Stimulated activated CD4-positive, alpha-beta T cell treated with anti-CD3 and anti-CD28 coated beads, Interleukin-1b, Interleukin-23, amount 100 ng/mL, for 24 hours (primary cell): Measurements from ENCODE around the gene RIPPLY2.
"Not testable (repeated sequence)": the region's sequence is repeated elsewhere in the genome, so short reads cannot be mapped to it uniquely, and the experiment has no call there.

Experiments
- DNase-seq, 4 experiments: peaks; one replicate each; pipeline ENCODE4 v3.0.0-alpha.2; 2020; ENCODE audit warnings: low read depth in 4 of 4, low spot score in 1 of 4

RIPPLY2 gene, protein sequence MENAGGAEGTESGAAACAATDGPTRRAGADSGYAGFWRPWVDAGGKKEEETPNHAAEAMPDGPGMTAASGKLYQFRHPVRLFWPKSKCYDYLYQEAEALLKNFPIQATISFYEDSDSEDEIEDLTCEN

GRCh38 chr6:83853178-83854000, at the start of gene RIPPLY2:
Gene RIPPLY2, plus strand, starts transcription at chr6:83853360. Its CDS starts 57 bp downstream, at chr6:83853417.
- DNase-seq, result no peak

GRCh38 chr6:83803492-83803891, 49.7 kb upstream of the RIPPLY2 start:
- DNase-seq, result not testable (repeated sequence)

GRCh38 chr6:83804886-83805285, 48.3 kb upstream of the RIPPLY2 start:
- no peak for DNase-seq

DNA sequence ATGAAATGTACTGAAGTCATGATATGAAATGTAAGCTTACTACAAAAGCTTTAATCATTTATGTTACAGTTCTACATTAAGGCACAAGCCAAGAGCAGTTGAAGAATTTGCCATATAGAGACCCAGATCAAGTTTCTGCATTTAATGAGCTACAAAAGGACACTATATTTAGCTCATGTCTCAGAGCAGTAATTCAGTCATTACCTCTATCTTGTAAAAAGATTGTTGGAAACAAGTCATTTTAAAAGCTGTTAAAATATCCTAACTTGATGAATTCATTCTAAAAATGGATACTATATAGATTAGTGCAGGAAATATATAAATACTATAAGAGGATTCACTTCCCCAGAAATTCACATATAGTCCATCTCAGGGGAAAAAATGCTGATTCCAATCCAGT, 45.2 kb upstream of the RIPPLY2 start:
- no peak for DNase-seq

DNA sequence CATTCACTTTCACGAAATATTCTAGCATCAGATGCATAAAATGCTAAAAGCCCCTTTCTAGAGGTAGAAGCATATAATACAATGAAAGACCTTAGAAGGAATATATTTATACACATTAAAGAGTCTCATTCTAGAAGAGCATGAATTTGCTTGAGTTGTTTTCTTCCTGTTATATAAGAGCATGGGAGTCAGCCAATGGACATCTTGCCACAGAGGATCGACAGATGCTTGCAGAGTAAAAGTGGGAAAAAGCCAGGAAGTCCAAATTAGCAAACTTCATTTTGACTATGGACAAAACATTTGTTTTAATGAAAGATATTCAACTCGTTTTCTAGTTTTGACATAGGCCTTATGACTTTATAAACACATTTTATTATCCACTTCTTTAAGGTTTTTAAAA, 44.2 kb upstream of the RIPPLY2 start:
- DNase-seq, result no peak

- DNase-seq, result no peak
Measured at GRCh38 chr6:83812595-83812994, 40.6 kb upstream of the RIPPLY2 start.

GRCh38 chr6:83815631-83816272, 37.4 kb upstream of the RIPPLY2 start:
- DNase-seq, result no peak

GRCh38 chr6:83822629-83823169, 30.5 kb upstream of the RIPPLY2 start:
- no peak for DNase-seq

- DNase-seq, result no peak
Measured at GRCh38 chr6:83824388-83824801, 28.8 kb upstream of the RIPPLY2 start.

- no peak for DNase-seq
Measured at GRCh38 chr6:83824831-83825230, 28.3 kb upstream of the RIPPLY2 start.

DNA sequence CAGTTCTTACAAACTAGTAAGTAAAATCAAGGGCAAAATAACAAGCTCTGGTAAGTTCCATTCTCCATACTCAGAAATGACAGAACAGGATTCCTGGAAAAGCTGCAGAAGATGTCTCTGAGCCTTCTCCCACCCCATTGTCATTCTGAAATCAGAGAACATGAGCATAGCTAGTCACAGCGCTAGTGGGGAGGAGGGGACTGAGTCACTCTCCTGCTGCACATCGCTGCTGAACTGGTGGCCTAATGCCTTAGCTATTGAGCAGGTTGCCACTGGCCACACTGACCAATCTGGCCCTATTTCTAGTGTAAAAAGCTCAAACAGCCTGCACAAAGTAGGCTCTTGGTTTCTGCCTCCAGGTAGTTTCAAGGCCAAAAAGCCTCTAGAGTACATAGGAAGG, 26.1 kb upstream of the RIPPLY2 start:
- DNase-seq, result no peak

DNA sequence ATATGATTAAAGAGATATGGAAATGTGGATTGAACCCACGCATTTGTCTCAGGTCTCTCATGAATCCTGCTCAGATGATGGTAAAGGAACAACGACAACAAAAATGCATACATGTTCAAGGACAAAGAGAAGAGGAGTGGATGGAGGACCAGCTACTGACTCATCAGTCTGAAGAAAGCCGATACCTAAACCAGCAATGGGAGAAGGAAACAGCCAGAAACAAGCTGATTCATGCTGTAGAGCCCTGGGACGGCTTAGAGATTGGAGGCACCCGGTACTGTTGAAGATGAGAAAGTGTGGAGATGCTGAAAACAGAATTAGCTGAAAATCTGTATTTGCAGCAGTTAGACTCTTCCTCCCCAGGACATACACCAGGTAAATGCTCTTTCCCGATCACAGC, 14.4 kb upstream of the RIPPLY2 start:
- DNase-seq, result no peak

- DNase-seq, result no peak
Measured at GRCh38 chr6:83844170-83844569, 9.0 kb upstream of the RIPPLY2 start.

DNA sequence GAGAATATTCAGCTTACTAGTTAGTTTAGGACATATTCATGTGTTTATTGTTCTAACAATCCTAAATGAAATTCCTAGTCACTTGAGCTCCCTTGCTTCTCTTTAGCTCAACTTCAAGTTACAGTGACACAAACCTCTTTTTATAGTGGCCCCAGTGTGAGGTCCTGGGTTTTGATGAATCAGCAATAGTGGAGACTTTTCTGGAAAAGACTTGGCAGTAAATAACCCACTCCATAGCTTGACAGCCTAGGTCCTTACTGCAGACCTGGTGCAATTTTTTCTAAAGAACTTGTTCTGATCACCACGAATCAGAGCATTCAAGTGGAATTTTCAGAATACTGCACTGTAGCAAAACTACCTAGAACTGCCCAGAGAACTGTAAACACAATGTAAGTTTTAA, 6.9 kb upstream of the RIPPLY2 start:
- DNase-seq, result no peak

- DNase-seq, result no peak
Measured at GRCh38 chr6:83847179-83847578, 6.0 kb upstream of the RIPPLY2 start.

DNA sequence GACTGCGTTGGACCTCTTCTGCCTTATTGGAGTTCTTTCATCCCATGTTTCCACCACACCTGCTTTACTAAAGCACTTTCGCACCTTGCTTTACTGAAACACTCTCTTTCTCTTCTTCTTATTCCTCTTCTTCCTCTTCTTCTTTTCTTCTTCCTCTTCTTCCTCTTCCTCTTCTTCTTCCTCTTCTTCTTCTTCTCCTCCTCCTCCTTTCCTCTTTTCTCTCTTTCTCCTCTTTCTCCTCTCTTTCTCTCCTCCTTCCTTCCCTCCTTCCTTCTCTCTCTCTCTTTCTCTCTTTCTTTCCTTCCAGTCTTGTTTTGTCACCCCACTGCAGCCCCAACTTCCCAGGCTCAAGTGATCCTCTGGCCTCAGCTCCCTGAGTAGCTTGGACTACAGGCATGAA, 4.0 kb upstream of the RIPPLY2 start:
- no peak for DNase-seq

- no peak for DNase-seq
Measured at GRCh38 chr6:83849610-83850009, 3.5 kb upstream of the RIPPLY2 start.

GRCh38 chr6:83852528-83853177, 507 bp upstream of the RIPPLY2 start:
- DNase-seq, result no peak

GRCh38 chr6:83854001-83854501, 891 bp downstream of the RIPPLY2 start:
- DNase-seq, result no peak

- DNase-seq, result no peak
Measured at GRCh38 chr6:83854766-83855165, 1.6 kb downstream of the RIPPLY2 start.
